ENCODE measurements around the gene TARBP1.
A peak's percentile ranks its signal among the peaks of the same experiment; 100 is the strongest.

Gene TARBP1

DNA sequence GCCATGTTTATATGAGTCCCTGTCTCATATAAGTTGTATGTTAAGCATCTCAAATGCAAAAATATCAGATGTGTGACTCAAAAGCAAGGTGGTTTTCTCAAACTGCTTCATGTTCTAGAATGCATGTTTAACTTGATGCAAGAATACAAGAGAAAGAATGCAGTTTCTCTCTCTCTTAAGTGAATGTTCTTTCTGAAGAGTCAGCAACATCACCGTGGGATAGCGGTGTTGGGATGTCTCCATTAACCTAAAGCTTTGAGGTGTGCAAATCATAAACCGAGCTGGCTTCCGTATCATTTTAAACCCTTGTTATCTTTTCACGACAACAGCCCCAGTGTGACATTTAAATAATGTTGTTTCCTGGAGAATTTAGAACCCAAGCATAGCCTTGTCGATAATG is 48.4 kb upstream of the TARBP1 start:
- DNase-seq: no peak
- Histone ChIP-seq H3K4me1 (ENCODE audit: insufficient read depth, low read length) (peaks cover 55% of the 10 kb centered on the region), H2AFZ (ENCODE audit: low read depth, low read length) (no peak overlapping the region), H3K4me2 (ENCODE audit: insufficient read depth, low read length) (no peak overlapping the region), H3K79me2 (ENCODE audit: insufficient read depth, low read length) (no peaks in the 10 kb centered on the region), H4K20me1 (ENCODE audit: insufficient read depth, low read length) (no peaks in the 10 kb centered on the region), H3K36me3 (ENCODE audit: insufficient read depth, low read length) (no peaks in the 10 kb centered on the region), H3K27ac (ENCODE audit: low read length) (no peak overlapping the region), H3K4me3 (ENCODE audit: low read depth in 1 of 2, low read length in 2 of 2) (no peak overlapping the region), H3K9me3 (ENCODE audit: insufficient read depth, low read length, severe bottlenecking) (no peaks in the 10 kb centered on the region), H3K27me3 (ENCODE audit: insufficient read depth, low read length, poor library complexity) (no peaks in the 10 kb centered on the region), H3K9ac (ENCODE audit: low read depth, low read length) (no peak overlapping the region)
- TF ChIP-seq EZH2 (IDR thresholded peaks at IDR 0.05; ENCODE audit: borderline replicate concordance, low read depth, low read length, severe bottlenecking) (no peak), CTCF (IDR thresholded peaks at IDR 0.05; ENCODE audit: borderline replicate concordance, extremely low read depth, low read length, poor library complexity, severe bottlenecking) (no peak)
- no peak for ATAC-seq (ENCODE audit: insufficient read depth, low read depth)

DNA sequence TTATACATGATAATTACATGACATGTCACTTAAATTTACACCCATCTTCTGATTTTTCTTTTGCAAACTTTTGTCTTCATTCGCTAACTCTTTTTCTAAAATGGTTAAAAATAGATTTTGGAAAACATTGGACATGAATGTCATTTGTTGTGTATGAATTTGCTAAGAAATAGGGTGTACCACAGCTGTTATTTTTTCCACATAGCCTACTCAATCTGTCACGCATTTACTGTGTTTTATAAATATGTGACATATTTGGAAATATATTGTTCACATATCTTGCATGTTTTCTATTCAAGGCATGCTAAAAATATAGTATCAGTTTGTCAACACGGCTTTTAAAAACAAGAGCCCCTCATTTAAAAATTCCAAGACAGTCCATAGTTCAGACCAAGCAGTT is 47.9 kb upstream of the TARBP1 start:
- Histone ChIP-seq H3K27me3 (ENCODE audit: insufficient read depth, low read length, poor library complexity) (no peaks in the 10 kb centered on the region), H3K4me1 (ENCODE audit: insufficient read depth, low read length) (peaks cover 59% of the 10 kb centered on the region), H3K79me2 (ENCODE audit: insufficient read depth, low read length) (no peaks in the 10 kb centered on the region), H4K20me1 (ENCODE audit: insufficient read depth, low read length) (no peaks in the 10 kb centered on the region), H3K9ac (ENCODE audit: low read depth, low read length) (no peak overlapping the region), H3K36me3 (ENCODE audit: insufficient read depth, low read length) (no peaks in the 10 kb centered on the region), H3K27ac (ENCODE audit: low read length) (no peak overlapping the region), H3K4me2 (ENCODE audit: insufficient read depth, low read length) (no peak overlapping the region), H2AFZ (ENCODE audit: low read depth, low read length) (no peak overlapping the region), H3K4me3 (ENCODE audit: low read depth in 1 of 2, low read length in 2 of 2) (no peak overlapping the region), H3K9me3 (ENCODE audit: insufficient read depth, low read length, severe bottlenecking) (no peaks in the 10 kb centered on the region)
- TF ChIP-seq EZH2 (IDR thresholded peaks at IDR 0.05; ENCODE audit: borderline replicate concordance, low read depth, low read length, severe bottlenecking) (no peak), CTCF (IDR thresholded peaks at IDR 0.05; ENCODE audit: borderline replicate concordance, extremely low read depth, low read length, poor library complexity, severe bottlenecking) (no peak)
- no peak for DNase-seq
- no peak for ATAC-seq (ENCODE audit: insufficient read depth, low read depth)

DNA sequence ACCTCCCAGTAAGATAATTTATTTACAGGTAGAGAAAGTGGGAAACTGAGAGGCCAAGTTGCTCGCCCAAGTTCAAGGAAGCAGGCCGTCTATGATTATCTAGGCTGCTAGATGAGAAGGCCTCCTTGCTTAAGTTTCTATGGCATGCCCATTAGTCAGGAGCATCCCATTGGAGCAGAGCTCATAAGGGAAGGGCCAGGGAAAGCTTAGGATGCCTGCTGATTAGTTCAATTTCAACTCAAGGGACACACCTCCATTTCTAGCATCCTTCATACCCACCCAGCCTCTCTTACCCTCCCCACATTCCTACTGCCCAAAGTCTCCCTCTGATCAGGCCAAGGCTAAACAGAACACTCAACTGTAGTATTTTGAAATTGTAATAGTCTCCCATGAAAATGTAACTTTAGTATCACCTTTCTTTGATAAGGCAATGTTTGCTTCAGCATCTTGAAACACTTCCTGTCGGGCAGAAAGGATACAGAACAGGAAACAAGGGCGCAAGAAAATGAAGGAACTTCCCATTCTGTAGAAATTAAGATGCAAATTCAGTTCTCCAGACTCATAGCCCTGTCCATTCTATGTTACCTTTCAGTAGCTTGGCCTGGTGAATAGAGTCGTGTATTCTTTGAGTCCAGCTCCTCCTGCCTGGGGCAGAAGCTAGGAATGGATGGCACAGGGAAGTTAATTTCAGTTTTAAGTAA is 46.3 kb upstream of the TARBP1 start:
- Histone ChIP-seq H3K4me1 (ENCODE audit: insufficient read depth, low read length) (peaks cover 71% of the 10 kb centered on the region), H3K27me3 (ENCODE audit: insufficient read depth, low read length, poor library complexity) (no peaks in the 10 kb centered on the region), H3K9me3 (ENCODE audit: insufficient read depth, low read length, severe bottlenecking) (no peaks in the 10 kb centered on the region), H4K20me1 (ENCODE audit: insufficient read depth, low read length) (no peaks in the 10 kb centered on the region), H3K9ac (ENCODE audit: low read depth, low read length) (no peak overlapping the region), H3K4me3 (ENCODE audit: low read depth in 1 of 2, low read length in 2 of 2) (no peak overlapping the region), H3K27ac (ENCODE audit: low read length) (peak overlapping the region; percentile 17), H3K79me2 (ENCODE audit: insufficient read depth, low read length) (no peaks in the 10 kb centered on the region), H2AFZ (ENCODE audit: low read depth, low read length) (no peak overlapping the region), H3K4me2 (ENCODE audit: insufficient read depth, low read length) (no peak overlapping the region), H3K36me3 (ENCODE audit: insufficient read depth, low read length) (no peaks in the 10 kb centered on the region)
- DNase-seq (no peak), ATAC-seq (ENCODE audit: insufficient read depth, low read depth) (no peak)
- no peak for TF ChIP-seq CTCF (IDR thresholded peaks at IDR 0.05; ENCODE audit: borderline replicate concordance, extremely low read depth, low read length, poor library complexity, severe bottlenecking)
- TF ChIP-seq EZH2 (IDR thresholded peaks at IDR 0.05; ENCODE audit: borderline replicate concordance, low read depth, low read length, severe bottlenecking): no peak
